Measurements from ENCODE around the gene BAZ2A. TPM values are rescaled to one million over a fixed set of nuclear protein-coding genes. Genes with fewer than 3 reads are reported as not detected.

The BAZ2A gene
- total and polyA plus RNA-seq, 2 experiments from 2014 or later, result 109 to 111 TPM

- Mint-ChIP-seq H3K4me1 (peaks cover 4% of the 10 kb centered on the region; the same call in 2 of the 3 replicates), H3K27ac (no peak overlapping the region), H3K36me3 (ENCODE audit: low read depth) (peaks cover 27% of the 10 kb centered on the region), H3K9me3 (peaks cover 38% of the 10 kb centered on the region), H3K4me3 (no peak overlapping the region), H3K27me3 (ENCODE audit: insufficient read depth, low read depth, poor library complexity) (peaks cover 5% of the 10 kb centered on the region)
- no peak overlapping the region for H3K27ac ChIP-seq (ENCODE audit: low read depth)
- H3K79me2 ChIP-seq (replicated peaks; ENCODE audit: insufficient read depth), result no peaks in the 10 kb centered on the region
- no peaks in the 10 kb centered on the region for H3K4me1 ChIP-seq (ENCODE audit: insufficient read depth)
- no peaks in the 10 kb centered on the region for H3K36me3 ChIP-seq (ENCODE audit: insufficient read depth)
- no peak overlapping the region for H2AFZ ChIP-seq
- no peak overlapping the region for H3K4me3 ChIP-seq
- no peaks in the 10 kb centered on the region for H4K20me1 ChIP-seq (replicated peaks; ENCODE audit: insufficient read depth)
- ATAC-seq (no peak), DNase-seq (ENCODE audit: low spot score) (no peak)
- H3K9me2 ChIP-seq (ENCODE audit: insufficient read depth), result no peaks in the 10 kb centered on the region
- no peak overlapping the region for H3K4me2 ChIP-seq
- H3F3A ChIP-seq (replicated peaks; ENCODE audit: low read depth), result peaks cover 11% of the 10 kb centered on the region
- H3K27me3 ChIP-seq (ENCODE audit: insufficient read depth), result no peaks in the 10 kb centered on the region
- TF ChIP-seq ZNF462 (CRISPR knock-in tag; IDR thresholded peaks at IDR 0.05) (no peak), EZH2phosphoT487 (IDR thresholded peaks at IDR 0.05; ENCODE audit: unreplicated experiment) (no peak), EZH2 (IDR thresholded peaks at IDR 0.05; ENCODE audit: low read depth, unreplicated experiment) (no peak), CTCF (conservative IDR thresholded peaks at IDR 0.05; ENCODE audit: low read depth in 2 of 2) (no peak), ZNF114 (CRISPR knock-in tag; IDR thresholded peaks at IDR 0.05) (no peak), NANOG (IDR thresholded peaks at IDR 0.05; ENCODE audit: borderline replicate concordance) (no peak), JUNB (IDR thresholded peaks at IDR 0.05; ENCODE audit: unreplicated experiment) (no peak), STAT1 (IDR thresholded peaks at IDR 0.05; ENCODE audit: unreplicated experiment) (no peak), CREB1 (CRISPR knock-in tag; IDR thresholded peaks at IDR 0.05; ENCODE audit: low read depth) (no peak), ZNF331 (CRISPR knock-in tag; IDR thresholded peaks at IDR 0.05; ENCODE audit: low read depth) (no peak), POLR2AphosphoS5 (IDR thresholded peaks at IDR 0.05; ENCODE audit: low read depth) (no peak)
- TF ChIP-seq, protein P1, sequence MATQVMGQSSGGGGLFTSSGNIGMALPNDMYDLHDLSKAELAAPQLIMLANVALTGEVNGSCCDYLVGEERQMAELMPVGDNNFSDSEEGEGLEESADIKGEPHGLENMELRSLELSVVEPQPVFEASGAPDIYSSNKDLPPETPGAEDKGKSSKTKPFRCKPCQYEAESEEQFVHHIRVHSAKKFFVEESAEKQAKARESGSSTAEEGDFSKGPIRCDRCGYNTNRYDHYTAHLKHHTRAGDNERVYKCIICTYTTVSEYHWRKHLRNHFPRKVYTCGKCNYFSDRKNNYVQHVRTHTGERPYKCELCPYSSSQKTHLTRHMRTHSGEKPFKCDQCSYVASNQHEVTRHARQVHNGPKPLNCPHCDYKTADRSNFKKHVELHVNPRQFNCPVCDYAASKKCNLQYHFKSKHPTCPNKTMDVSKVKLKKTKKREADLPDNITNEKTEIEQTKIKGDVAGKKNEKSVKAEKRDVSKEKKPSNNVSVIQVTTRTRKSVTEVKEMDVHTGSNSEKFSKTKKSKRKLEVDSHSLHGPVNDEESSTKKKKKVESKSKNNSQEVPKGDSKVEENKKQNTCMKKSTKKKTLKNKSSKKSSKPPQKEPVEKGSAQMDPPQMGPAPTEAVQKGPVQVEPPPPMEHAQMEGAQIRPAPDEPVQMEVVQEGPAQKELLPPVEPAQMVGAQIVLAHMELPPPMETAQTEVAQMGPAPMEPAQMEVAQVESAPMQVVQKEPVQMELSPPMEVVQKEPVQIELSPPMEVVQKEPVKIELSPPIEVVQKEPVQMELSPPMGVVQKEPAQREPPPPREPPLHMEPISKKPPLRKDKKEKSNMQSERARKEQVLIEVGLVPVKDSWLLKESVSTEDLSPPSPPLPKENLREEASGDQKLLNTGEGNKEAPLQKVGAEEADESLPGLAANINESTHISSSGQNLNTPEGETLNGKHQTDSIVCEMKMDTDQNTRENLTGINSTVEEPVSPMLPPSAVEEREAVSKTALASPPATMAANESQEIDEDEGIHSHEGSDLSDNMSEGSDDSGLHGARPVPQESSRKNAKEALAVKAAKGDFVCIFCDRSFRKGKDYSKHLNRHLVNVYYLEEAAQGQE (IDR thresholded peaks at IDR 0.05; ENCODE audit: unreplicated experiment), result no peak
- TF ChIP-seq, protein P2, sequence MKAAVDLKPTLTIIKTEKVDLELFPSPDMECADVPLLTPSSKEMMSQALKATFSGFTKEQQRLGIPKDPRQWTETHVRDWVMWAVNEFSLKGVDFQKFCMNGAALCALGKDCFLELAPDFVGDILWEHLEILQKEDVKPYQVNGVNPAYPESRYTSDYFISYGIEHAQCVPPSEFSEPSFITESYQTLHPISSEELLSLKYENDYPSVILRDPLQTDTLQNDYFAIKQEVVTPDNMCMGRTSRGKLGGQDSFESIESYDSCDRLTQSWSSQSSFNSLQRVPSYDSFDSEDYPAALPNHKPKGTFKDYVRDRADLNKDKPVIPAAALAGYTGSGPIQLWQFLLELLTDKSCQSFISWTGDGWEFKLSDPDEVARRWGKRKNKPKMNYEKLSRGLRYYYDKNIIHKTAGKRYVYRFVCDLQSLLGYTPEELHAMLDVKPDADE (IDR thresholded peaks at IDR 0.05), result no peak
These were observed 27.6 kb upstream of the BAZ2A start for GRCh38 chr12:56657416-56658379.
